SK-N-SH (cell line): ENCODE results near the gene FBXO42. TPM values are rescaled to one million over a fixed set of nuclear protein-coding genes. Genes with fewer than 3 reads are reported as not detected.

ENCODE experiments used
- CTCF ChIA-PET: fragments of 300-600, 350-600 bp; formaldehyde crosslinking; extraction: SDS; loops from one replicate; lab custom pipeline; 2021; lab: Yijun Ruan, JAX
- POLR2A ChIA-PET: fragments of 350-600 bp; sonication (Branson Sonifier 250); formaldehyde crosslinking; extraction: SDS; loops from one replicate; lab custom pipeline; 2020; ENCODE audit warnings: antibody characterized with exemption, inconsistent platforms; lab: Yijun Ruan, JAX
- DNase-seq: peaks from one replicate; pipeline ENCODE4 v3.0.0; 2012
- H2AFZ ChIP-seq: fragments of 200-600 bp; sonication (generic); 2 replicates; pipeline ENCODE4 v1.8.1; 2016; ENCODE audit warnings: antibody characterized with exemption, mild to moderate bottlenecking, low read depth
- H3F3A ChIP-seq: fragments of 200-600 bp; sonication (generic); replicated peaks from 2 replicates; pipeline ENCODE3; 2016; ENCODE audit warnings: antibody characterized with exemption, mild to moderate bottlenecking; ENCODE audit not compliant: insufficient read depth
- H3K27ac ChIP-seq, 2 experiments: fragments of 200-500 bp in 1 of 2; fragments of 200-600 bp in 1 of 2; sonication (Bioruptor generic) in 1 of 2; sonication (generic), shearing (Covaris generic) in 1 of 2; 2 replicates each; pipeline versions ENCODE4 v1.5.1 to v1.6.1; 2014 to 2016; ENCODE audit warnings: low read depth in 2 of 2, inconsistent platforms in 1 of 2, low read length in 1 of 2, mild to moderate bottlenecking in 1 of 2, mixed read lengths in 1 of 2
- H3K27me3 ChIP-seq: fragments of 200-600 bp; sonication (generic), shearing (Covaris generic); 2 replicates; pipeline ENCODE4 v1.6.1; 2016; ENCODE audit warnings: mixed run types; ENCODE audit not compliant: insufficient read depth
- H3K36me3 ChIP-seq, 2 experiments: fragments of 200-500 bp in 1 of 2; fragments of 200-600 bp in 1 of 2; sonication (Bioruptor generic) in 1 of 2; sonication (generic) in 1 of 2; replicated peaks in 1 of 2; 2 replicates each; pipeline versions ENCODE3 to v1.5.1; 2014 to 2016; ENCODE audit warnings: low read length in 1 of 2, mild to moderate bottlenecking in 1 of 2; ENCODE audit not compliant: insufficient read depth in 2 of 2, control insufficient read depth in 1 of 2
- H3K4me1 ChIP-seq, 2 experiments: fragments of 200-500 bp in 1 of 2; fragments of 200-600 bp in 1 of 2; sonication (Bioruptor generic) in 1 of 2; sonication (generic), shearing (Covaris generic) in 1 of 2; 2 replicates each; pipeline versions ENCODE4 v1.5.1 to v1.6.1; 2014 to 2016; ENCODE audit warnings: low read depth in 1 of 2, low read length in 1 of 2, mixed run types in 1 of 2; ENCODE audit not compliant: insufficient read depth in 2 of 2, control insufficient read depth in 1 of 2
- H3K4me2 ChIP-seq: fragments of 200-600 bp; sonication (generic), shearing (Covaris generic); 2 replicates; pipeline ENCODE4 v1.6.1; 2017; ENCODE audit warnings: mixed run types
- H3K4me3 ChIP-seq, 2 experiments: fragments of 200-500 bp in 1 of 2; fragments of 200-600 bp in 1 of 2; sonication (Bioruptor generic) in 1 of 2; sonication (generic), shearing (Covaris generic) in 1 of 2; 2 replicates each; pipeline versions ENCODE4 v1.5.1 to v1.8.1; 2014 to 2016; ENCODE audit warnings: low read depth in 2 of 2, inconsistent platforms in 1 of 2, low read length in 1 of 2, mild to moderate bottlenecking in 1 of 2, mixed read lengths in 1 of 2, moderate library complexity in 1 of 2
- H3K79me2 ChIP-seq: fragments of 200-600 bp; sonication (generic); 2 replicates; pipeline ENCODE4 v1.8.1; 2017; ENCODE audit warnings: mild to moderate bottlenecking; ENCODE audit not compliant: insufficient read depth
- H3K9ac ChIP-seq: fragments of 200-600 bp; sonication (generic); 2 replicates; pipeline ENCODE4 v1.6.1; 2017; ENCODE audit warnings: mixed run types
- H3K9me2 ChIP-seq: fragments of 200-600 bp; sonication (generic); 2 replicates; pipeline ENCODE4 v1.6.1; 2017; ENCODE audit warnings: mixed run types
- H3K9me3 ChIP-seq: fragments of 200-600 bp; sonication (generic); 2 replicates; pipeline ENCODE4 v1.6.1; 2017; ENCODE audit warnings: mixed run types, mild to moderate bottlenecking, moderate library complexity
- H4K20me1 ChIP-seq: fragments of 200-600 bp; sonication (generic); 2 replicates; pipeline ENCODE4 v1.6.1; 2017; ENCODE audit warnings: mild to moderate bottlenecking, mixed run types; ENCODE audit not compliant: insufficient read depth
- EZH2phosphoT487 ChIP-seq: fragments of 200-600 bp; sonication (generic); IDR thresholded peaks from 2 replicates; pipeline ENCODE4 v1.6.1; 2017; ENCODE audit warnings: low read depth, mixed run types, mild to moderate bottlenecking, antibody characterized with exemption, moderate library complexity, borderline replicate concordance
- FOXJ3 ChIP-seq: sonication (generic); formaldehyde crosslinking; IDR thresholded peaks from 2 replicates; pipeline ENCODE4 v1.5.1; 2020; ENCODE audit warnings: mild to moderate bottlenecking, missing genetic modification reagents
- GATA2 ChIP-seq: sonication (generic); formaldehyde crosslinking; IDR thresholded peaks from 2 replicates; pipeline ENCODE4 v1.5.0; 2020; ENCODE audit warnings: mild to moderate bottlenecking, missing genetic modification reagents
- JUND ChIP-seq: IDR thresholded peaks from 2 replicates; pipeline ENCODE4 v1.4.0; 2012
- NFIC ChIP-seq: IDR thresholded peaks from 2 replicates; pipeline ENCODE4 v1.4.0; 2012; ENCODE audit warnings: borderline replicate concordance
- POLR2AphosphoS5 ChIP-seq: IDR thresholded peaks from 2 replicates; pipeline ENCODE4 v1.6.1; 2012; ENCODE audit warnings: low read depth, low read length
- REST ChIP-seq: IDR thresholded peaks from 2 replicates; pipeline ENCODE4 v1.6.1; 2012; ENCODE audit warnings: mild to moderate bottlenecking, low read depth, low read length, moderate library complexity
- RXRA ChIP-seq: IDR thresholded peaks from 2 replicates; pipeline ENCODE4 v1.4.0; 2012; ENCODE audit warnings: low read depth, mild to moderate bottlenecking, borderline replicate concordance
- SMC3 ChIP-seq: IDR thresholded peaks from 2 replicates; pipeline ENCODE4 v1.6.1; 2012; ENCODE audit warnings: low read depth, low read length, improper control_type of control experiment
- WGBS: methylation state at CpG from one replicate; pipeline ENCODE4 v1.1.6; 2017; ENCODE audit warnings: low lambda C conversion rate; 5-methylcytosine and 5-hydroxymethylcytosine counted together
- polyA plus RNA-seq, 3 experiments: library from polyadenylated mRNA; depleted of rRNA; stranded (reverse); fragments of >200 nt; gene quantifications; 2 replicates each; pipeline ENCODE4 v1.2.3, GENCODE V29; 2012
- TF ChIP-seq, protein P1 (sequence below): fragments of 200-600 bp; sonication (generic); IDR thresholded peaks from 2 replicates; pipeline ENCODE4 v1.6.1; 2017; ENCODE audit warnings: antibody characterized with exemption, mild to moderate bottlenecking, moderate library complexity

FBXO42 gene
- polyA plus RNA-seq, 1 of the 3 experiments (the other 2 are of a cell fraction) = 8.6 TPM

DNA sequence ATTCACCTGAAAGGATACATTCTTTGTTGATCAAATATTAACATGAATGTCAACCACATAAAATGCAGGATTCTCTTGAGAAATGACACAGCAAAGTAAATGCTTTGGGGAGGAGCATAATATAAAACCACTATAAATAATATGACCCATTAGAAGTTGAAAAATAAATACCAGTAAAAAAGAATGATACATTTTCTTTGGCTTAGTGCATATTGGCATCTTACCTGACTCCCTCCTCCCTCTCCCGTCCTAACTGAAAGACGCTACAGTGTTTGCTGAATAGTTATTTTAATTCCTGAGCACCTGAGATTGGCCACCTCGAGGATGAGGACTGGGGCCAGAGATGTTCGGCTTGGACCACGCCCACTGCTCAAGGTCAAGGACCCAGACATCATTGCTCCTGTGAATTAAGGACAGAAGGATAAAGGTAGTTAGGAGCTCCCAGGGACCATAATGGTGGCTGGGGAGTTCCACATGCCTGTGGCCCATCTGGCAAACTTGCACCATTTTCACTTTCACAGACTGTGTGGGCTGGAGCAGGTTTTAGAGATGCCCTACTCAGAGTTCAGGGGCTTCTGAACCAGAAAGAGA is 98.9 kb downstream of the FBXO42 start:
- Histone ChIP-seq H4K20me1 (no peaks in the 10 kb centered on the region), H3K79me2 (0 out of 2 replicates have a peak, but pooled peaks cover 7% of the 10 kb centered on the region), H3K4me2 (no peak overlapping the region), H3K36me3 (peaks cover 12 to 48% of the 10 kb centered on the region in 2 experiments), H3K27ac (peak overlapping the region in 1 of 2 experiments; percentile 94; a peak in 2 of 4 replicates)
- TF ChIP-seq SMC3 = no peak
- no peak for TF ChIP-seq EZH2phosphoT487
- TF ChIP-seq, all 33 proteins: peak for 0
- Histone ChIP-seq H3F3A (peaks cover 16% of the 10 kb centered on the region), H3K4me3 (no peak overlapping the region), H2AFZ (no peak overlapping the region), H3K4me1 (peaks cover 15 to 58% of the 10 kb centered on the region in 2 experiments), H3K9ac (no peak overlapping the region), H3K27me3 (no peaks in the 10 kb centered on the region), H3K9me2 (no peaks in the 10 kb centered on the region), H3K9me3 (no peaks in the 10 kb centered on the region)
- ChIA-PET CTCF (interaction anchor here (1.1 to 3.5 kb wide), 7 partner anchors 10 to 175 kb away, joined by 3 to 22 read pairs (median 5); no protein-coding TSS in a partner anchor), POLR2A (interaction anchor here (0.6 kb wide), 1 partner anchor 99 kb away, joined by 3 read pairs; the partner anchor contains the start of gene FBXO42)
- DNase-seq = no peak
- 91% methylated on average over 5 of the region's 5 CpGs for WGBS

DNA sequence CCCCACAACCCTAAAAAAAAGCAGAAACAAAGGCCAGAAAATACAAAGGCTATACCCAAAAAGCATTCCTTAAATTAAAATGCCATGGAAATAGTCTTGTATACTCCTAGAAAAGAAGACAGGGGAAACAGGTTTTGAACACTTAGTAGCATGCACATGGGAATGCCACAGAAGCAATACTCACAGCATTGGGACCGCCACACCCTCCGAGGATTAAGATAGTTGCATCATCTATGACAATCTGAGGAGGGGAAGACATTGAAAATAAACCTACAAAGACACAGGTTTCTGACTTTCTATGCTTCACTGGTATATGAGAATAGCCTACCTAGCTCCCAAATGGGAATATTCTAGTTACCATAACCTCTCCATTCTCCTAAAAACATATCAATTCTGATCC is 99.4 kb downstream of the FBXO42 start:
- peaks cover 16% of the 10 kb centered on the region for H3F3A ChIP-seq
- ChIA-PET POLR2A (no interaction called here), CTCF (interaction anchor here (1.5 to 3.5 kb wide), 4 partner anchors 9 to 174 kb away, joined by 5 to 22 read pairs (median 6); no protein-coding TSS in a partner anchor)
- H3K9me2 ChIP-seq = no peaks in the 10 kb centered on the region
- H2AFZ ChIP-seq = no peak overlapping the region
- H3K9ac ChIP-seq = no peak overlapping the region
- no peak for DNase-seq
- no peak overlapping the region for H3K4me2 ChIP-seq
- no peaks in the 10 kb centered on the region for H3K9me3 ChIP-seq
- no peak overlapping the region for H3K4me3 ChIP-seq
- H3K36me3 ChIP-seq = peaks cover 12 to 48% of the 10 kb centered on the region in 2 experiments
- 0 out of 2 replicates have a peak, but pooled peaks cover 7% of the 10 kb centered on the region for H3K79me2 ChIP-seq
- H3K27ac ChIP-seq = peak overlapping the region in 1 of 2 experiments; percentile 16; a peak in 2 of 4 replicates
- no peaks in the 10 kb centered on the region for H3K27me3 ChIP-seq
- no peaks in the 10 kb centered on the region for H4K20me1 ChIP-seq
- 87% methylated on average over 2 of the region's 2 CpGs for WGBS
- TF ChIP-seq FOXJ3 (no peak), POLR2AphosphoS5 (no peak), NFIC (no peak), REST (no peak), JUND (no peak), GATA2 (no peak), RXRA (no peak)
- TF ChIP-seq, protein P1, sequence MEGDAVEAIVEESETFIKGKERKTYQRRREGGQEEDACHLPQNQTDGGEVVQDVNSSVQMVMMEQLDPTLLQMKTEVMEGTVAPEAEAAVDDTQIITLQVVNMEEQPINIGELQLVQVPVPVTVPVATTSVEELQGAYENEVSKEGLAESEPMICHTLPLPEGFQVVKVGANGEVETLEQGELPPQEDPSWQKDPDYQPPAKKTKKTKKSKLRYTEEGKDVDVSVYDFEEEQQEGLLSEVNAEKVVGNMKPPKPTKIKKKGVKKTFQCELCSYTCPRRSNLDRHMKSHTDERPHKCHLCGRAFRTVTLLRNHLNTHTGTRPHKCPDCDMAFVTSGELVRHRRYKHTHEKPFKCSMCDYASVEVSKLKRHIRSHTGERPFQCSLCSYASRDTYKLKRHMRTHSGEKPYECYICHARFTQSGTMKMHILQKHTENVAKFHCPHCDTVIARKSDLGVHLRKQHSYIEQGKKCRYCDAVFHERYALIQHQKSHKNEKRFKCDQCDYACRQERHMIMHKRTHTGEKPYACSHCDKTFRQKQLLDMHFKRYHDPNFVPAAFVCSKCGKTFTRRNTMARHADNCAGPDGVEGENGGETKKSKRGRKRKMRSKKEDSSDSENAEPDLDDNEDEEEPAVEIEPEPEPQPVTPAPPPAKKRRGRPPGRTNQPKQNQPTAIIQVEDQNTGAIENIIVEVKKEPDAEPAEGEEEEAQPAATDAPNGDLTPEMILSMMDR = no peak
- H3K4me1 ChIP-seq = peaks cover 20 to 63% of the 10 kb centered on the region in 2 experiments
